Progenitor cell of endocrine pancreas (in vitro differentiated cells): ENCODE results near the gene LRP5. TPM values are rescaled to one million over a fixed set of nuclear protein-coding genes. Genes with fewer than 3 reads are reported as not detected.

ENCODE experiments used
- DNase-seq: peaks from one replicate; pipeline ENCODE4 v3.0.0; 2021; ENCODE audit warnings: low spot score; ENCODE audit not compliant: unreplicated experiment
- H3K27ac Mint-ChIP-seq: 2 replicates; pipeline ENCODE4 v1.8.0; 2021; ENCODE audit warnings: mild to moderate bottlenecking, moderate library complexity, mixed read lengths
- H3K27me3 Mint-ChIP-seq: 2 replicates; pipeline ENCODE4 v1.8.0; 2021; ENCODE audit warnings: mixed read lengths
- H3K36me3 Mint-ChIP-seq: 2 replicates; pipeline ENCODE4 v1.8.0; 2022; ENCODE audit warnings: mixed read lengths; ENCODE audit not compliant: insufficient read depth
- H3K4me1 Mint-ChIP-seq: 2 replicates; pipeline ENCODE4 v1.8.0; 2021; ENCODE audit warnings: low read depth, mixed read lengths
- H3K4me3 Mint-ChIP-seq: 2 replicates; pipeline ENCODE4 v1.8.0; 2021; ENCODE audit warnings: low read depth, mild to moderate bottlenecking, moderate library complexity, mixed read lengths
- H3K9me3 Mint-ChIP-seq: 2 replicates; pipeline ENCODE4 v1.8.0; 2021; ENCODE audit warnings: low read depth, mixed read lengths
- total RNA-seq: library from RNA; stranded (reverse); gene quantifications from 2 replicates; pipeline ENCODE4 v1.2.1, GENCODE V29; 2021
- TF ChIP-seq, protein P1 (sequence below): fragments of 200-600 bp; sonication (generic); IDR thresholded peaks from one replicate; pipeline ENCODE4 v1.5.0; 2021; ENCODE audit warnings: antibody characterized with exemption, mild to moderate bottlenecking; ENCODE audit not compliant: unreplicated experiment

Gene LRP5
- total RNA-seq, 1 donor from 2014 or later = 115 TPM

DNA sequence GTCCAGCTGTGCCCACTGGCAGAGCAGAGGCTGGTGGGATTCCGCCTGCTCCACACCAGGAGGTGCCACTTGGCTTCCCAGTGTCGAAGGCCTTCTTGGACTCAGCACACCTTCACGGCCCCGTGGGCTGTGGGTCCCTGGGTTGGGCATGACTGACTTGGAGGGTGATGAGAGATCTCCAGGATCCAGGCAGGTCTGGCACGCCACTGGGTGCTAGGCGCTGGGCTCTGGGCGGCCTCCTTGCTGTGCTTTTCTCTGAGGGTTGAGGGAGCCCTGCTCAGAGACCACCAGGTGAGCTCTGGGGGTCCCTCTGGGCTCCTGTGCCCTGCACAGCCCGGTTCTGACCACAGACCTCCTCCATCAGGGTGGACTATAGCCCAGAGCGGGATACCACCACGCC, 12.3 kb downstream of the LRP5 start:
- DNase-seq = no peak
- no peaks in the 10 kb centered on the region for H3K27me3 Mint-ChIP-seq
- peaks cover 7% of the 10 kb centered on the region for H3K36me3 Mint-ChIP-seq
- H3K4me3 Mint-ChIP-seq = no peak overlapping the region
- TF ChIP-seq, protein P1, sequence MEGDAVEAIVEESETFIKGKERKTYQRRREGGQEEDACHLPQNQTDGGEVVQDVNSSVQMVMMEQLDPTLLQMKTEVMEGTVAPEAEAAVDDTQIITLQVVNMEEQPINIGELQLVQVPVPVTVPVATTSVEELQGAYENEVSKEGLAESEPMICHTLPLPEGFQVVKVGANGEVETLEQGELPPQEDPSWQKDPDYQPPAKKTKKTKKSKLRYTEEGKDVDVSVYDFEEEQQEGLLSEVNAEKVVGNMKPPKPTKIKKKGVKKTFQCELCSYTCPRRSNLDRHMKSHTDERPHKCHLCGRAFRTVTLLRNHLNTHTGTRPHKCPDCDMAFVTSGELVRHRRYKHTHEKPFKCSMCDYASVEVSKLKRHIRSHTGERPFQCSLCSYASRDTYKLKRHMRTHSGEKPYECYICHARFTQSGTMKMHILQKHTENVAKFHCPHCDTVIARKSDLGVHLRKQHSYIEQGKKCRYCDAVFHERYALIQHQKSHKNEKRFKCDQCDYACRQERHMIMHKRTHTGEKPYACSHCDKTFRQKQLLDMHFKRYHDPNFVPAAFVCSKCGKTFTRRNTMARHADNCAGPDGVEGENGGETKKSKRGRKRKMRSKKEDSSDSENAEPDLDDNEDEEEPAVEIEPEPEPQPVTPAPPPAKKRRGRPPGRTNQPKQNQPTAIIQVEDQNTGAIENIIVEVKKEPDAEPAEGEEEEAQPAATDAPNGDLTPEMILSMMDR = no peak
- H3K9me3 Mint-ChIP-seq = peaks cover 3% of the 10 kb centered on the region
- no peak overlapping the region for H3K27ac Mint-ChIP-seq
- H3K4me1 Mint-ChIP-seq = peaks cover 34% of the 10 kb centered on the region

GRCh38 chr11:68325183-68325906, 13.0 kb downstream of the LRP5 start:
- no peak overlapping the region for H3K4me3 Mint-ChIP-seq
- peaks cover 41% of the 10 kb centered on the region for H3K4me1 Mint-ChIP-seq
- peak overlapping the region; percentile 64 for H3K27ac Mint-ChIP-seq
- DNase-seq = no peak
- TF ChIP-seq, protein P1 = peak; percentile 32
- no peaks in the 10 kb centered on the region for H3K27me3 Mint-ChIP-seq
- peaks cover 7% of the 10 kb centered on the region for H3K36me3 Mint-ChIP-seq
- peaks cover 3% of the 10 kb centered on the region for H3K9me3 Mint-ChIP-seq

DNA sequence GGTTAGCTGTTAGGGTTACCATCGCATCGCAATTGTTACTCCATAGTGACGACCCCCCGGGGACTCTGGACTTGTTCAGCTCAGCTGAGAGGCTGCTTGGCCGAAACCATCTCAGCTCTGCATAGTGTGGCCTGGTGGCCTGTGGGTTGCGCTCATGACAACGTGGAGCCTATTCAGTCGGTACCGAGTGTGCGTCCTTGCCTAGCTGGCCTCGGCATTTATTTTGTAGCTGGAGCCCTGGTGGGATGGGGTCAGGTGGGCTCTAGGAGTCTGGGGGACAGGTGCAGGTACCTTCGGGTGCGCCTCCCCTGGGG, 13.5 kb downstream of the LRP5 start:
- Mint-ChIP-seq H3K27me3 (no peaks in the 10 kb centered on the region), H3K9me3 (peaks cover 2% of the 10 kb centered on the region), H3K4me3 (no peak overlapping the region), H3K4me1 (peaks cover 46% of the 10 kb centered on the region), H3K27ac (no peak overlapping the region), H3K36me3 (peaks cover 5% of the 10 kb centered on the region)
- no peak for DNase-seq
- TF ChIP-seq, protein P1 = no peak

DNA sequence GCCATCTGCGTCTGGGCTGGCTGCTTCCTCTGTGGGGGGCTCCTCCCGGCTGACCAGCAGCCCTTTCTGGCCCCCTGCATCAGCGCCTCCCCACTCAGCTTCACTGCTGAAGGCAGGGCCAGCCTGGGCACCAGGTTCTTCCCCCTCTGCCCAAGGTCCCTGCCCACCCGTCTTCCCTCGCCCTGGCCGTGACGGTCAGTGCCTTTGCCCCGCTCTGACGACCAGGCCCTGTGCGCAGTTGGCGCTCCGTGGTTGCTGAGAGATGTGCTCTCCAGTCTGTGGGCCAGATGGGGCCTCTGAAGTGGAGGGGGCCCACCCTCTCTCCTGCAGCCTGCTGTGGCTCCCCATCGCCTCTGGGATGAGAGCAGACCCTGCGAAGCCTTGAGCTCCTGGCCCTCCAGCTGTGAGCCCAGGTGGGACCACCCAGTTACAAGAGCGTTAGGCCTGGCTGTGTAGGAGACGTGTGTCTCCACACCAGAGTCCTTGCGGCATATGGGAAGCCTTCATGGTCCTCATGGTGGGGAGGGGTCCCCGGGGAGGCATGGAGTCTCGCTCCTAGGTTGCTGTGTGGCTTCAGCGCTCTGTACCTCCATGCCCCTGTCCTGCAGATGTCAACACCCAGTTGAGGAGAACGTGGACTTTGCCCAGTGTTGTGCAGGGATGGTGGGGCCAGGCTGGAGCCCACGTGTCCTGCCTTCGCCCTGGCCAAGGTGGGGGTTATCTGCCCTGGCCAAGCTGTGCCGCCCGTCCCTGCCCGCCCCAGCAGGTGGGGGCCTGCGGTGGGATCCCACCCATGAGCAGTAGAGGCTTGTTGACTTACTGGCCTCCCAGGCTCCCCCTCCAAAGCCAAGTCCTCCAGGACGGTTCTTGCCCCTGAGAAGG, 14.2 kb downstream of the LRP5 start:
- H3K36me3 Mint-ChIP-seq = peaks cover 1% of the 10 kb centered on the region
- DNase-seq = no peak
- H3K27me3 Mint-ChIP-seq = no peaks in the 10 kb centered on the region
- TF ChIP-seq, protein P1 = no peak
- H3K27ac Mint-ChIP-seq = peak overlapping the region; percentile 69
- H3K9me3 Mint-ChIP-seq = no peaks in the 10 kb centered on the region
- H3K4me1 Mint-ChIP-seq = peaks cover 48% of the 10 kb centered on the region
- H3K4me3 Mint-ChIP-seq = no peak overlapping the region

- peaks cover 54% of the 10 kb centered on the region for H3K4me1 Mint-ChIP-seq
- peak overlapping the region; percentile 35 for H3K4me3 Mint-ChIP-seq
- TF ChIP-seq, protein P1 = no peak
- peak overlapping the region; percentile 93 for H3K27ac Mint-ChIP-seq
- H3K9me3 Mint-ChIP-seq = no peaks in the 10 kb centered on the region
- H3K36me3 Mint-ChIP-seq = peaks cover 1% of the 10 kb centered on the region
- DNase-seq = no peak
- H3K27me3 Mint-ChIP-seq = no peaks in the 10 kb centered on the region
Observed at GRCh38 chr11:68327586-68328370, 15.4 kb downstream of the LRP5 start.
